H9 (cell line): ENCODE measurements around the gene FBXO38. TPM values are rescaled to one million over a fixed set of nuclear protein-coding genes. Genes with fewer than 3 reads are reported as not detected.

Experiments
- DNase-seq: peaks from one replicate; pipeline ENCODE4 v3.0.0-alpha.2; 2017
- H2AFZ ChIP-seq: one replicate; pipeline ENCODE4 v1.6.1; 2013; ENCODE audit warnings: mild to moderate bottlenecking, low read length, control low read depth, moderate library complexity
- H2AK5ac ChIP-seq: 2 replicates; pipeline ENCODE4 v1.6.1; 2013; ENCODE audit warnings: low read length, control low read depth, mixed read lengths; ENCODE audit not compliant: insufficient read length
- H2BK120ac ChIP-seq: one replicate; pipeline ENCODE4 v1.6.1; 2013; ENCODE audit warnings: low read depth, mild to moderate bottlenecking, low read length, control low read depth, inconsistent platforms; ENCODE audit not compliant: poor library complexity, severe bottlenecking
- H2BK12ac ChIP-seq: 2 replicates; pipeline ENCODE4 v1.6.1; 2013; ENCODE audit warnings: low read length, control low read depth, mixed read lengths, low read depth; ENCODE audit not compliant: insufficient read length
- H2BK15ac ChIP-seq: 2 replicates; pipeline ENCODE4 v1.6.1; 2013; ENCODE audit warnings: low read depth, low read length, control low read depth
- H2BK20ac ChIP-seq: one replicate; pipeline ENCODE4 v1.6.1; 2013; ENCODE audit warnings: low read depth, mild to moderate bottlenecking, low read length, control low read depth, inconsistent platforms; ENCODE audit not compliant: poor library complexity, severe bottlenecking
- H2BK5ac ChIP-seq: 2 replicates; pipeline ENCODE4 v1.6.1; 2013; ENCODE audit warnings: low read length, control low read depth, mixed read lengths; ENCODE audit not compliant: insufficient read length
- H3K14ac ChIP-seq: 2 replicates; pipeline ENCODE4 v1.6.1; 2013; ENCODE audit warnings: low read length, control low read depth; ENCODE audit not compliant: insufficient read depth
- H3K18ac ChIP-seq: 2 replicates; pipeline ENCODE4 v1.6.1; 2013; ENCODE audit warnings: low read depth, mild to moderate bottlenecking, mixed read lengths, low read length, control low read depth; ENCODE audit not compliant: insufficient read length
- H3K23ac ChIP-seq: 2 replicates; pipeline ENCODE4 v1.6.1; 2013; ENCODE audit warnings: low read length, control low read depth, mixed read lengths, low read depth; ENCODE audit not compliant: insufficient read length
- H3K23me2 ChIP-seq: 2 replicates; pipeline ENCODE4 v1.6.1; 2013; ENCODE audit warnings: low read depth, mild to moderate bottlenecking, mixed read lengths, low read length, control low read depth; ENCODE audit not compliant: insufficient read length, poor library complexity, severe bottlenecking
- H3K27ac ChIP-seq: 2 replicates; pipeline ENCODE4 v1.5.1; 2013; ENCODE audit warnings: low read length, control low read depth, mixed read lengths, low read depth; ENCODE audit not compliant: insufficient read length
- H3K27me3 ChIP-seq: 2 replicates; pipeline ENCODE4 v1.6.1; 2013; ENCODE audit warnings: low read length, control low read depth, inconsistent platforms; ENCODE audit not compliant: insufficient read depth
- H3K4ac ChIP-seq: 2 replicates; pipeline ENCODE4 v1.6.1; 2013; ENCODE audit warnings: low read depth, mild to moderate bottlenecking, control low read depth, inconsistent platforms, low read length, moderate library complexity
- H3K4me1 ChIP-seq: 2 replicates; pipeline ENCODE4 v1.6.1; 2013; ENCODE audit warnings: low read length, control low read depth, inconsistent platforms; ENCODE audit not compliant: insufficient read depth
- H3K4me2 ChIP-seq: 2 replicates; pipeline ENCODE4 v1.6.1; 2013; ENCODE audit warnings: low read length, control low read depth, mixed read lengths; ENCODE audit not compliant: insufficient read length, insufficient read depth
- H3K56ac ChIP-seq: 2 replicates; pipeline ENCODE4 v1.6.1; 2013; ENCODE audit warnings: low read depth, mild to moderate bottlenecking, mixed read lengths, low read length, control low read depth; ENCODE audit not compliant: insufficient read length
- H3K79me1 ChIP-seq: 2 replicates; pipeline ENCODE4 v1.6.1; 2013; ENCODE audit warnings: low read depth, mild to moderate bottlenecking, moderate library complexity, low read length, control low read depth, inconsistent platforms; ENCODE audit not compliant: insufficient read depth, poor library complexity, severe bottlenecking
- H3K79me2 ChIP-seq: 2 replicates; pipeline ENCODE4 v1.6.1; 2013; ENCODE audit warnings: low read length, control low read depth, inconsistent platforms; ENCODE audit not compliant: insufficient read depth
- H3K9ac ChIP-seq: 2 replicates; pipeline ENCODE4 v1.6.1; 2013; ENCODE audit warnings: low read length, control low read depth, mixed read lengths; ENCODE audit not compliant: insufficient read length; ENCODE audit errors: extremely low read depth
- H3K9me3 ChIP-seq: one replicate; pipeline ENCODE4 v1.6.1; 2013; ENCODE audit warnings: low read depth, low read length, inconsistent platforms; ENCODE audit not compliant: control insufficient read depth
- H3T11ph ChIP-seq: one replicate; pipeline ENCODE4 v1.6.1; 2013; ENCODE audit warnings: mild to moderate bottlenecking, low read length, control low read depth, inconsistent platforms
- H4K20me1 ChIP-seq: one replicate; pipeline ENCODE4 v1.6.1; 2013; ENCODE audit not compliant: control insufficient read depth, insufficient read length, insufficient read depth
- H4K5ac ChIP-seq: 2 replicates; pipeline ENCODE4 v1.6.1; 2013; ENCODE audit warnings: low read depth, mild to moderate bottlenecking, mixed read lengths, low read length, control low read depth; ENCODE audit not compliant: insufficient read length
- H4K8ac ChIP-seq: replicated peaks from 2 replicates; pipeline ENCODE4 v1.6.1; 2013; ENCODE audit warnings: low read length, control low read depth, mixed read lengths, low read depth; ENCODE audit not compliant: insufficient read length
- H4K91ac ChIP-seq: 2 replicates; pipeline ENCODE4 v1.6.1; 2013; ENCODE audit warnings: low read depth, mild to moderate bottlenecking, moderate library complexity, mixed read lengths, low read length, control low read depth; ENCODE audit not compliant: insufficient read length
- H3K27ac Mint-ChIP-seq, 3 experiments: 2 replicates in 2 of 3; 3 replicates in 1 of 3; pipeline ENCODE4 v1.8.0; 2020 to 2021; ENCODE audit warnings: mixed read lengths in 3 of 3, mild to moderate bottlenecking in 1 of 3, moderate library complexity in 1 of 3
- H3K27me3 Mint-ChIP-seq: 2 replicates; pipeline ENCODE4 v1.8.0; 2021; ENCODE audit warnings: low read depth, mild to moderate bottlenecking, moderate library complexity, mixed read lengths
- H3K36me3 Mint-ChIP-seq, 3 experiments: 2 replicates in 2 of 3; 3 replicates in 1 of 3; pipeline ENCODE4 v1.8.0; 2020 to 2021; ENCODE audit warnings: low read depth in 3 of 3, mixed read lengths in 3 of 3; ENCODE audit not compliant: insufficient read depth in 1 of 3
- H3K4me1 Mint-ChIP-seq, 2 experiments: 2 replicates each; pipeline ENCODE4 v1.8.0; 2020; ENCODE audit warnings: mixed read lengths in 2 of 2
- H3K4me3 Mint-ChIP-seq, 2 experiments: 2 replicates in 1 of 2; 3 replicates in 1 of 2; pipeline ENCODE4 v1.8.0; 2020 to 2021; ENCODE audit warnings: mild to moderate bottlenecking in 2 of 2, mixed read lengths in 2 of 2, moderate library complexity in 1 of 2
- H3K9me3 Mint-ChIP-seq, 2 experiments: 2 replicates in 1 of 2; 3 replicates in 1 of 2; pipeline ENCODE4 v1.8.0; 2020; ENCODE audit warnings: mild to moderate bottlenecking in 2 of 2, mixed read lengths in 2 of 2, moderate library complexity in 1 of 2
- CTCF ChIP-seq: fragments of 200-600 bp; sonication (generic); conservative IDR thresholded peaks from 3 replicates; pipeline ENCODE4 v1.8.0; 2021; ENCODE audit warnings: antibody characterized with exemption, mild to moderate bottlenecking
- WGBS: extraction: QIAGEN DNeasy Blood & Tissue Kit; methylation state at CpG from one replicate; pipeline ENCODE4 v1.1.7; 2013; ENCODE audit warnings: missing lambda C conversion rate, low lambda C conversion rate, mixed read lengths; ENCODE audit not compliant: insufficient read length; ENCODE audit errors: extremely low coverage; 5-methylcytosine and 5-hydroxymethylcytosine counted together
- total RNA-seq: library from RNA; stranded (reverse); gene quantifications from 2 replicates; pipeline ENCODE4 v1.2.1, GENCODE V29; 2021

Gene FBXO38
- total RNA-seq, 1 experiment from 2014 or later = 34.6 TPM

GRCh38 chr5:148378670-148379069, 5.1 kb upstream of the FBXO38 start:
- no peak for TF ChIP-seq CTCF
- WGBS = no CpG with 5 or more reads among the region's 3 CpGs

More at GRCh38 chr5:148378670-148379069, 5.1 kb upstream of the FBXO38 start:
- DNase-seq = no peak
- Histone ChIP-seq H4K8ac (no peak overlapping the region), H2BK120ac (no peak overlapping the region), H4K5ac (no peak overlapping the region), H3K79me2 (no peaks in the 10 kb centered on the region), H3K27ac (no peak overlapping the region), H3K18ac (no peak overlapping the region), H3K4ac (no peak overlapping the region), H4K20me1 (no peaks in the 10 kb centered on the region), H3K56ac (no peak overlapping the region), H3K23me2 (no peaks in the 10 kb centered on the region), H3K9me3 (no peaks in the 10 kb centered on the region), H4K91ac (no peak overlapping the region), H3K9ac (no peak overlapping the region), H3K23ac (no peak overlapping the region), H2BK15ac (no peak overlapping the region), H3T11ph (no peak overlapping the region), H2BK12ac (no peak overlapping the region), H2AFZ (no peak overlapping the region), H2AK5ac (no peak overlapping the region), H3K79me1 (no peaks in the 10 kb centered on the region), H2BK20ac (no peak overlapping the region), H3K4me1 (no peaks in the 10 kb centered on the region), H3K14ac (no peak overlapping the region), H2BK5ac (no peak overlapping the region), H3K4me2 (no peak overlapping the region), H3K27me3 (no peaks in the 10 kb centered on the region)
- Mint-ChIP-seq H3K27me3 (no peaks in the 10 kb centered on the region), H3K27ac (no peak overlapping the region), H3K36me3 (peaks cover 3 to 10% (median 7%) of the 10 kb centered on the region in 3 experiments; a peak in 4 of 7 replicates), H3K4me3 (no peak overlapping the region), H3K9me3 (peaks cover 2 to 6% of the 10 kb centered on the region in 2 experiments; a peak in 2 of 5 replicates), H3K4me1 (peaks cover 13 to 14% of the 10 kb centered on the region in 2 experiments)
